Vagina (tissue), 2 donors: ENCODE data around the gene RIBC2. TPM values are rescaled to one million over a fixed set of nuclear protein-coding genes. Genes with fewer than 3 reads are reported as not detected.
A peak's percentile ranks its signal among the peaks of the same experiment; 100 is the strongest.

ENCODE experiments used
- DNase-seq, 2 donors: peaks; one replicate each; pipeline ENCODE4 v3.0.0-alpha.2; 2017; ENCODE audit errors: extremely low spot score in 2 of 2
- H3K27ac ChIP-seq: fragments of 200-600 bp; sonication (generic); one replicate; pipeline ENCODE4 v1.5.1; 2019
- H3K27me3 ChIP-seq: fragments of 200-600 bp; sonication (generic); one replicate; pipeline ENCODE4 v1.5.1; 2019
- H3K36me3 ChIP-seq, 2 donors: fragments of 200-600 bp; sonication (generic); one replicate each; pipeline ENCODE4 v1.5.1; 2017 to 2019
- H3K4me1 ChIP-seq: fragments of 200-600 bp; sonication (generic); one replicate; pipeline ENCODE4 v1.5.1; 2019
- H3K4me3 ChIP-seq, 2 donors: fragments of 200-600 bp; sonication (generic); 1 replicate in 1 of 2; 2 replicates in 1 of 2; pipeline ENCODE4 v1.5.1; 2016 to 2019
- H3K9me3 ChIP-seq: fragments of 200-600 bp; sonication (generic); one replicate; pipeline ENCODE4 v1.5.1; 2019
- CTCF ChIP-seq, 3 experiments: fragments of 450-650 bp in 2 of 3; fragments of 200-600 bp in 1 of 3; sonication (generic) in 1 of 3; IDR thresholded peaks; one replicate each; pipeline ENCODE4 v1.5.1; 2017 to 2019; ENCODE audit warnings: antibody characterized with exemption in 3 of 3, mild to moderate bottlenecking in 2 of 3, moderate library complexity in 2 of 3
- POLR2A ChIP-seq, 2 donors: fragments of 450-650 bp; IDR thresholded peaks; one replicate each; pipeline ENCODE4 v1.6.1; 2017; ENCODE audit warnings: antibody characterized with exemption in 2 of 2, mild to moderate bottlenecking in 2 of 2, moderate library complexity in 2 of 2
- POLR2AphosphoS5 ChIP-seq, 2 donors: sonication (generic); formaldehyde crosslinking; IDR thresholded peaks; one replicate each; pipeline ENCODE4 v1.9.0; 2017; ENCODE audit warnings: antibody characterized with exemption in 2 of 2, mild to moderate bottlenecking in 2 of 2, low read depth in 1 of 2; ENCODE audit not compliant: insufficient read depth in 1 of 2
- intact Hi-C: fragments of 100-400 bp; cut with DNase I; formaldehyde crosslinking; loops from one replicate; pipeline ENCODE4 v1.15.1; 2023
- total RNA-seq: library from RNA; depleted of rRNA; stranded (reverse); fragments of >200 nt; gene quantifications from one replicate; pipeline ENCODE4 v1.2.3, GENCODE V29; 2016

RIBC2 gene
- total RNA-seq, 1 donor from 2014 or later, result 0.49 TPM

GRCh38 chr22:45475063-45475747 is 61.7 kb downstream of the RIBC2 start:
- TF ChIP-seq POLR2AphosphoS5 (IDR thresholded peaks at IDR 0.05; ENCODE audit: insufficient read depth in 1 of 2, low read depth in 1 of 2) (peak in 1 of 2 donors; percentile 54), POLR2A (IDR thresholded peaks at IDR 0.05) (no peak)
- Histone ChIP-seq H3K27ac (peak overlapping the region; percentile 84), H3K4me3 (no peak overlapping the region), H3K4me1 (peaks cover 69% of the 10 kb centered on the region), H3K27me3 (no peaks in the 10 kb centered on the region), H3K36me3 (no peaks in the 10 kb centered on the region), H3K9me3 (no peaks in the 10 kb centered on the region)
- intact Hi-C loops, result no loop called here
- DNase-seq, result no peak

- Histone ChIP-seq H3K9me3 (no peaks in the 10 kb centered on the region), H3K27me3 (no peaks in the 10 kb centered on the region), H3K4me1 (peaks cover 62% of the 10 kb centered on the region), H3K27ac (peak overlapping the region; percentile 84), H3K36me3 (no peaks in the 10 kb centered on the region), H3K4me3 (no peak overlapping the region)
- TF ChIP-seq POLR2AphosphoS5 (IDR thresholded peaks at IDR 0.05; ENCODE audit: insufficient read depth in 1 of 2, low read depth in 1 of 2) (no peak), POLR2A (IDR thresholded peaks at IDR 0.05) (no peak)
- DNase-seq, result no peak
- intact Hi-C loops, result no loop called here
These were observed 62.5 kb downstream of the RIBC2 start for GRCh38 chr22:45475851-45476514.

GRCh38 chr22:45476814-45477213 is 63.3 kb downstream of the RIBC2 start:
- H3K27me3 ChIP-seq, result no peaks in the 10 kb centered on the region
- no peak for DNase-seq
- H3K9me3 ChIP-seq, result no peaks in the 10 kb centered on the region
- TF ChIP-seq CTCF (IDR thresholded peaks at IDR 0.05) (no peak), POLR2AphosphoS5 (IDR thresholded peaks at IDR 0.05; ENCODE audit: insufficient read depth in 1 of 2, low read depth in 1 of 2) (no peak), POLR2A (IDR thresholded peaks at IDR 0.05) (no peak)
- no peaks in the 10 kb centered on the region for H3K36me3 ChIP-seq
- no peak overlapping the region for H3K4me3 ChIP-seq
- peak overlapping the region; percentile 84 for H3K27ac ChIP-seq
- intact Hi-C loops, result no loop called here
- H3K4me1 ChIP-seq, result peaks cover 53% of the 10 kb centered on the region

GRCh38 chr22:45477366-45478107 is 64.0 kb downstream of the RIBC2 start:
- Histone ChIP-seq H3K4me1 (peaks cover 49% of the 10 kb centered on the region), H3K9me3 (no peaks in the 10 kb centered on the region), H3K27me3 (no peaks in the 10 kb centered on the region), H3K36me3 (no peaks in the 10 kb centered on the region), H3K27ac (peak overlapping the region; percentile 84), H3K4me3 (no peak overlapping the region)
- DNase-seq, result no peak
- intact Hi-C loops, result no loop called here
- no peak for TF ChIP-seq POLR2A (IDR thresholded peaks at IDR 0.05)
- no peak for TF ChIP-seq CTCF (IDR thresholded peaks at IDR 0.05)
- no peak for TF ChIP-seq POLR2AphosphoS5 (IDR thresholded peaks at IDR 0.05; ENCODE audit: insufficient read depth in 1 of 2, low read depth in 1 of 2)

GRCh38 chr22:45478108-45478771 is 64.7 kb downstream of the RIBC2 start:
- TF ChIP-seq CTCF (IDR thresholded peaks at IDR 0.05), result no peak
- TF ChIP-seq POLR2A (IDR thresholded peaks at IDR 0.05), result no peak
- no peak for TF ChIP-seq POLR2AphosphoS5 (IDR thresholded peaks at IDR 0.05; ENCODE audit: insufficient read depth in 1 of 2, low read depth in 1 of 2)
- H3K36me3 ChIP-seq, result no peaks in the 10 kb centered on the region
- DNase-seq, result no peak
- intact Hi-C loops, result no loop called here
- H3K27me3 ChIP-seq, result no peaks in the 10 kb centered on the region
- no peak overlapping the region for H3K4me3 ChIP-seq
- H3K9me3 ChIP-seq, result no peaks in the 10 kb centered on the region
- H3K27ac ChIP-seq, result peak overlapping the region; percentile 84
- H3K4me1 ChIP-seq, result peaks cover 45% of the 10 kb centered on the region
